HG02840 (cell line): ENCODE results near the gene IL18RAP.

ENCODE experiments used
- ATAC-seq: cut with Tn5 transposase; IDR thresholded peaks from one replicate; pipeline ENCODE4 v1.9.1; 2021; ENCODE audit warnings: mild to moderate bottlenecking, moderate library complexity, moderate number of reproducible peaks; ENCODE audit not compliant: unreplicated experiment, low FRiP score

Gene IL18RAP

GRCh38 chr2:102422910-102423309 is at the start of gene IL18RAP:
Gene IL18RAP (plus strand): TSS chr2:102423160. CDS start chr2:102423278, 118 bp downstream.
- ATAC-seq: no peak

GRCh38 chr2:102376052-102376591 is 46.8 kb upstream of the IL18RAP start:
- no peak for ATAC-seq

GRCh38 chr2:102383722-102384121 is 39.2 kb upstream of the IL18RAP start:
- no peak for ATAC-seq

- ATAC-seq: no peak
Measured at GRCh38 chr2:102385522-102385921, 37.4 kb upstream of the IL18RAP start.

GRCh38 chr2:102386004-102386403 is 37.0 kb upstream of the IL18RAP start:
- ATAC-seq: no peak

- ATAC-seq: no peak
Measured at GRCh38 chr2:102386867-102387541, 36.0 kb upstream of the IL18RAP start.

- no peak for ATAC-seq
Measured at GRCh38 chr2:102387763-102388546, 35.0 kb upstream of the IL18RAP start.

GRCh38 chr2:102391565-102391964 is 31.4 kb upstream of the IL18RAP start:
- no peak for ATAC-seq

- no peak for ATAC-seq
Measured at GRCh38 chr2:102392096-102392495, 30.9 kb upstream of the IL18RAP start.

- ATAC-seq: no peak
Measured at GRCh38 chr2:102392942-102393341, 30.0 kb upstream of the IL18RAP start.

- no peak for ATAC-seq
Measured at GRCh38 chr2:102396012-102396411, 26.9 kb upstream of the IL18RAP start.

GRCh38 chr2:102397209-102397608 is 25.8 kb upstream of the IL18RAP start:
- no peak for ATAC-seq

- no peak for ATAC-seq
Measured at GRCh38 chr2:102399499-102400141, 23.3 kb upstream of the IL18RAP start.

GRCh38 chr2:102401456-102401855 is 21.5 kb upstream of the IL18RAP start:
- no peak for ATAC-seq

GRCh38 chr2:102401865-102402264 is 21.1 kb upstream of the IL18RAP start:
- no peak for ATAC-seq

- no peak for ATAC-seq
Measured at GRCh38 chr2:102410952-102411351, 12.0 kb upstream of the IL18RAP start.

GRCh38 chr2:102412199-102412598 is 10.8 kb upstream of the IL18RAP start:
- ATAC-seq: no peak

- no peak for ATAC-seq
Measured at GRCh38 chr2:102417946-102418345, 5.0 kb upstream of the IL18RAP start.

- peak; percentile 68 for ATAC-seq
Measured at GRCh38 chr2:102418421-102418961, 4.5 kb upstream of the IL18RAP start.

GRCh38 chr2:102420290-102420689 is 2.7 kb upstream of the IL18RAP start:
- ATAC-seq: no peak
